ENCODE results near the gene OR10H1. TPM values are rescaled to one million over a fixed set of nuclear protein-coding genes. Genes with fewer than 3 reads are reported as not detected.

OR10H1 gene
- total and polyA plus RNA-seq, 9 of the 15 experiments (the other 6 are each of a cell fraction or from before 2014, with no cell fraction given) = not detected

DNA sequence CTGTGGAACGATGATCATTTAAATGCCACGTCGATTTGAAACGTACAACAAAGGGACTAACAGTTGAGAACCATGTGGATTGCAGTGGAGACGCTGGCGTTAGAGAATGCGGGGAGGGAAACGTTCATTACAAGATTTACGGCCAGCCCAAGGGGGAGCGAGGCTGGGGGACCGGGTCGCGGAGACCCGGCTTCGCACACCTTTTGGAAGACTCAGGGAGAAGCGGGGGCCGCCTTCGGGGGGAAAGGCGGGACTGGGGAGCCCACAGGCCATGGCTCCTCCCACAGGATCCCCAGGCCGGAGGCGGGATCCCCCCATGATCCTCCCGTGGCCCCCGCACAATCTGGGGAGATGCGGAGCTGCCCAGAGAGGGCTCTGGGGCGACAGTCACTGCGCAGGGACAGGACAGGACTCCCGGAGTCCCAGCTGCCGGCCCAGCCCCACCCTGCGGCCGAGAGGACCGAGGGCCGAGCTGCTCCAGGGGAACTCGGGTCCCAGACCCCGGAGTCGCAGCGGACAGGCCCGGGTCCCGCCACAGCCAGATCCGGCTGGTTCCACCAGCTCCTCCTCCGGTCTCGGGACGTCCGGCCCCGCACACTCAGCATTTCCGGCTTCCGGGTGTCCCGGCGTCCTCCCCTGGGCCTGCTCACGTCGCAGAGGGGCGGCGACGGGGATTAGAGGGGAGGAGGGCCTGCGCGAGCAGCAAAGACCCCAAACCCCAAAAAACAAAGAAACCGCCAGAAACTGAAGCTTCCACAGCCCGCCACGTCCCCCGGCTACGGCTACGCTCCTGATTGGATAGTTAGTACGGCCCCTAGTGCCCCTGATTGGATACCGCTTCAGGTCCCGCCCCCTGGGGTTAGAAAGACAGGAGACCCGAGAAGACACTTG lies 21.1 kb upstream of the OR10H1 start (continued):
- TF ChIP-seq, protein P1, sequence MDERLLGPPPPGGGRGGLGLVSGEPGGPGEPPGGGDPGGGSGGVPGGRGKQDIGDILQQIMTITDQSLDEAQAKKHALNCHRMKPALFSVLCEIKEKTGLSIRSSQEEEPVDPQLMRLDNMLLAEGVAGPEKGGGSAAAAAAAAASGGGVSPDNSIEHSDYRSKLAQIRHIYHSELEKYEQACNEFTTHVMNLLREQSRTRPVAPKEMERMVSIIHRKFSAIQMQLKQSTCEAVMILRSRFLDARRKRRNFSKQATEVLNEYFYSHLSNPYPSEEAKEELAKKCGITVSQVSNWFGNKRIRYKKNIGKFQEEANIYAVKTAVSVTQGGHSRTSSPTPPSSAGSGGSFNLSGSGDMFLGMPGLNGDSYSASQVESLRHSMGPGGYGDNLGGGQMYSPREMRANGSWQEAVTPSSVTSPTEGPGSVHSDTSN (CRISPR knock-in tag; IDR thresholded peaks at IDR 0.05; ENCODE audit: low read depth) = no peak
- TF ChIP-seq, protein P1 (tag; conservative IDR thresholded peaks at IDR 0.05; ENCODE audit: low read depth) = peak; percentile 64
- TF ChIP-seq PHF21A (IDR thresholded peaks at IDR 0.05; ENCODE audit: borderline replicate concordance, low read depth) = peak; percentile 69
- no peak; the same call in 1 of the 2 replicates for TF ChIP-seq PML (IDR thresholded peaks at IDR 0.05; ENCODE audit: low read length)
- TF ChIP-seq CC2D1A (IDR thresholded peaks at IDR 0.05) = no peak
- TF ChIP-seq ZKSCAN8 (CRISPR knock-in tag; IDR thresholded peaks at IDR 0.05) = no peak
- peak in 1 of 2 experiments; percentile 73; a peak in 1 of 4 replicates for TF ChIP-seq KDM4B (IDR thresholded peaks at IDR 0.05; ENCODE audit: borderline replicate concordance in 2 of 2, low read depth in 1 of 2)
- TF ChIP-seq E2F3 (CRISPR knock-in tag; IDR thresholded peaks at IDR 0.05) = peak; percentile 36; the same call in 1 of the 2 replicates
- 0 out of 2 replicates have a peak, but pooled peaks have one; percentile 2 for TF ChIP-seq ZNF197 (CRISPR knock-in tag; IDR thresholded peaks at IDR 0.05; ENCODE audit: low read depth)
- TF ChIP-seq FOXJ3 (CRISPR knock-in tag; IDR thresholded peaks at IDR 0.05) = no peak
- no peak for TF ChIP-seq ZNF184 (CRISPR knock-in tag; IDR thresholded peaks at IDR 0.05)
- peak; percentile 56 for TF ChIP-seq GATAD2B (IDR thresholded peaks at IDR 0.05; ENCODE audit: borderline replicate concordance)
- no peak for TF ChIP-seq ZNF133 (CRISPR knock-in tag; IDR thresholded peaks at IDR 0.05)
- no peak for TF ChIP-seq USF2 (CRISPR knock-in tag; IDR thresholded peaks at IDR 0.05)
- no peak for TF ChIP-seq TRIM25 (IDR thresholded peaks at IDR 0.05; ENCODE audit: borderline replicate concordance)
- no peak; the same call in 1 of the 2 replicates for TF ChIP-seq ZNF280B (CRISPR knock-in tag; IDR thresholded peaks at IDR 0.05)
- no peak for TF ChIP-seq SETDB1 (IDR thresholded peaks at IDR 0.05; ENCODE audit: low read length)
- TF ChIP-seq SIN3A (IDR thresholded peaks at IDR 0.05; ENCODE audit: borderline replicate concordance in 2 of 2, control insufficient read depth in 1 of 2, low read depth in 2 of 2, low read length in 2 of 2) = 0 out of 4 replicates have a peak, but pooled peaks have one; percentile 2 to 30
- TF ChIP-seq, protein P2, sequence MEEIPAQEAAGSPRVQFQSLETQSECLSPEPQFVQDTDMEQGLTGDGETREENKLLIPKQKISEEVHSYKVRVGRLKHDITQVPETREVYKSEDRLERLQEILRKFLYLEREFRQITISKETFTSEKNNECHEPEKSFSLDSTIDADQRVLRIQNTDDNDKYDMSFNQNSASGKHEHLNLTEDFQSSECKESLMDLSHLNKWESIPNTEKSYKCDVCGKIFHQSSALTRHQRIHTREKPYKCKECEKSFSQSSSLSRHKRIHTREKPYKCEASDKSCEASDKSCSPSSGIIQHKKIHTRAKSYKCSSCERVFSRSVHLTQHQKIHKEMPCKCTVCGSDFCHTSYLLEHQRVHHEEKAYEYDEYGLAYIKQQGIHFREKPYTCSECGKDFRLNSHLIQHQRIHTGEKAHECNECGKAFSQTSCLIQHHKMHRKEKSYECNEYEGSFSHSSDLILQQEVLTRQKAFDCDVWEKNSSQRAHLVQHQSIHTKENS (CRISPR knock-in tag; IDR thresholded peaks at IDR 0.05) = peak; percentile 69; the same call in 1 of the 2 replicates
